IMR-90 (cell line): ENCODE measurements around the gene PEX26. TPM values are rescaled to one million over a fixed set of nuclear protein-coding genes. Genes with fewer than 3 reads are reported as not detected.

Experiments
- ATAC-seq: fragments of 200-7000 bp; cut with Tn5 transposase; 2 replicates; pipeline ENCODE4 v1.9.1; 2020; ENCODE audit warnings: low read depth, mild to moderate bottlenecking, moderate library complexity
- BruUV-seq: library from RNA; stranded (reverse); fragments of 400-500 nt; replicated peaks from 2 replicates; lab custom pipeline; 2021; lab: Mats Ljungman, UMichigan
- CTCF ChIA-PET: fragments of 300-600 bp; formaldehyde crosslinking; extraction: SDS; loops from one replicate; lab custom pipeline; 2021; ENCODE audit warnings: antibody characterized with exemption; lab: Yijun Ruan, JAX
- POLR2A ChIA-PET: fragments of 300-600 bp; sonication (Branson Sonifier 250); formaldehyde crosslinking; loops from one replicate; lab custom pipeline; 2022; ENCODE audit warnings: antibody characterized with exemption; ENCODE audit not compliant: unreplicated experiment; lab: Charles Lee
- DNase-seq: peaks from one replicate; pipeline ENCODE4 v3.0.0; 2013
- H2AFZ ChIP-seq: replicated peaks from 2 replicates; pipeline ENCODE3; 2013; ENCODE audit warnings: low read length, mild to moderate bottlenecking; ENCODE audit not compliant: poor library complexity
- H2AK5ac ChIP-seq: 2 replicates; pipeline ENCODE4 v1.6.1; 2013; ENCODE audit warnings: low read depth, low read length, inconsistent platforms
- H2AK9ac ChIP-seq: replicated peaks from 2 replicates; pipeline ENCODE3; 2013; ENCODE audit warnings: mild to moderate bottlenecking, low read depth, low read length, moderate library complexity; ENCODE audit not compliant: poor library complexity
- H2BK120ac ChIP-seq: 2 replicates; pipeline ENCODE4 v1.6.1; 2013; ENCODE audit warnings: low read depth, low read length, inconsistent platforms
- H2BK15ac ChIP-seq: 3 replicates; pipeline ENCODE4 v1.6.1; 2013; ENCODE audit warnings: low read depth, low read length, inconsistent platforms
- H2BK20ac ChIP-seq: 2 replicates; pipeline ENCODE4 v1.6.1; 2013; ENCODE audit warnings: low read depth, mild to moderate bottlenecking, inconsistent platforms, low read length, moderate library complexity
- H2BK5ac ChIP-seq: 2 replicates; pipeline ENCODE4 v1.6.1; 2013; ENCODE audit warnings: mild to moderate bottlenecking, low read depth, low read length, inconsistent platforms; ENCODE audit not compliant: poor library complexity, severe bottlenecking
- H3K14ac ChIP-seq: replicated peaks from 2 replicates; pipeline ENCODE4 v1.6.1; 2013; ENCODE audit warnings: low read depth, low read length, inconsistent platforms
- H3K18ac ChIP-seq: 2 replicates; pipeline ENCODE4 v1.6.1; 2013; ENCODE audit warnings: low read depth, low read length, control low read depth
- H3K23ac ChIP-seq: 2 replicates; pipeline ENCODE4 v1.6.1; 2013; ENCODE audit warnings: low read depth, low read length, inconsistent platforms
- H3K27ac ChIP-seq: 2 replicates; pipeline ENCODE4 v1.5.1; 2013; ENCODE audit warnings: mild to moderate bottlenecking, control low read depth, low read length; ENCODE audit not compliant: insufficient read depth
- H3K27me3 ChIP-seq: 2 replicates; pipeline ENCODE4 v1.6.1; 2013; ENCODE audit warnings: low read length; ENCODE audit not compliant: control insufficient read depth, insufficient read depth
- H3K36me3 ChIP-seq: 2 replicates; pipeline ENCODE4 v1.6.1; 2013; ENCODE audit warnings: low read length, mixed read lengths; ENCODE audit not compliant: control insufficient read depth, insufficient read depth
- H3K4ac ChIP-seq: 2 replicates; pipeline ENCODE4 v1.6.1; 2013; ENCODE audit warnings: low read depth, low read length, inconsistent platforms
- H3K4me1 ChIP-seq: 2 replicates; pipeline ENCODE4 v1.6.1; 2013; ENCODE audit warnings: low read length, mixed read lengths; ENCODE audit not compliant: control insufficient read depth, insufficient read depth
- H3K4me2 ChIP-seq: 2 replicates; pipeline ENCODE4 v1.6.1; 2013; ENCODE audit warnings: low read depth, mild to moderate bottlenecking, control low read depth, low read length, moderate library complexity
- H3K4me3 ChIP-seq: 2 replicates; pipeline ENCODE4 v1.5.1; 2013; ENCODE audit warnings: low read depth, mild to moderate bottlenecking, control low read depth, low read length, moderate library complexity; ENCODE audit not compliant: insufficient read depth
- H3K56ac ChIP-seq: 2 replicates; pipeline ENCODE4 v1.6.1; 2013; ENCODE audit warnings: low read length, inconsistent platforms; ENCODE audit not compliant: insufficient read depth; ENCODE audit errors: extremely low read depth
- H3K79me1 ChIP-seq, 2 experiments: 2 replicates each; pipeline ENCODE4 v1.6.1; 2013; ENCODE audit warnings: low read length in 2 of 2, inconsistent platforms in 1 of 2, low read depth in 1 of 2
- H3K9ac ChIP-seq: 2 replicates; pipeline ENCODE4 v1.6.1; 2013; ENCODE audit warnings: low read depth, low read length, control low read depth
- H3K9me1 ChIP-seq: 2 replicates; pipeline ENCODE4 v1.6.1; 2013; ENCODE audit warnings: low read length, inconsistent platforms; ENCODE audit not compliant: insufficient read depth
- H3K9me3 ChIP-seq: 2 replicates; pipeline ENCODE4 v1.6.1; 2013; ENCODE audit warnings: low read length; ENCODE audit not compliant: control insufficient read depth, insufficient read depth
- H4K20me1 ChIP-seq: 2 replicates; pipeline ENCODE4 v1.6.1; 2013; ENCODE audit warnings: low read length, inconsistent platforms; ENCODE audit not compliant: insufficient read depth
- H4K5ac ChIP-seq: 2 replicates; pipeline ENCODE4 v1.6.1; 2013; ENCODE audit warnings: mild to moderate bottlenecking, low read depth, low read length, control low read depth
- H4K8ac ChIP-seq, 2 experiments: 2 replicates each; pipeline ENCODE4 v1.6.1; 2013; ENCODE audit warnings: low read depth in 2 of 2, low read length in 2 of 2, control low read depth in 1 of 2, inconsistent platforms in 1 of 2
- H4K91ac ChIP-seq: 2 replicates; pipeline ENCODE4 v1.6.1; 2013; ENCODE audit warnings: low read depth, low read length, inconsistent platforms; ENCODE audit not compliant: insufficient read depth
- CEBPB ChIP-seq: IDR thresholded peaks from 2 replicates; pipeline ENCODE4 v1.6.1; 2012; ENCODE audit warnings: low read depth, low read length, improper control_type of control experiment
- NFE2L2 ChIP-seq: fragments of 150-350 bp; IDR thresholded peaks from 2 replicates; pipeline ENCODE4 v1.6.1; 2016; ENCODE audit warnings: low read depth, mild to moderate bottlenecking, low read length
- SMC3 ChIP-seq: fragments of 150-350 bp; IDR thresholded peaks from 2 replicates; pipeline ENCODE4 v1.6.1; 2016; ENCODE audit warnings: low read depth, mild to moderate bottlenecking, antibody characterized with exemption, low read length, moderate library complexity
- WGBS, 2 experiments: methylation state at CpG; one replicate each; pipeline versions ENCODE4 v1.1.5 to v1.1.7; 2013; ENCODE audit warnings: missing lambda C conversion rate in 2 of 2; ENCODE audit not compliant: insufficient read length in 1 of 2; ENCODE audit errors: extremely low coverage in 2 of 2; 5-methylcytosine and 5-hydroxymethylcytosine counted together
- dilution Hi-C: fragments of 300-500 bp; cut with HindIII; formaldehyde crosslinking; loops from one replicate; pipeline ENCODE4 v1.14.3; 2018; ENCODE audit warnings: low sequenced_read_pairs; ENCODE audit not compliant: unreplicated experiment
- in situ Hi-C: fragments of 300-500 bp; cut with MboI; formaldehyde crosslinking; loops from 3 replicates; pipeline ENCODE4 v1.14.3; 2019; ENCODE audit warnings: low sequenced_read_pairs, inconsistent platforms, mixed read lengths
- intact Hi-C: fragments of 100-400 bp; cut with micrococcal nuclease; formaldehyde crosslinking; loops from 2 replicates; pipeline ENCODE4 v1.10.0; 2022
- polyA plus RNA-seq, 3 experiments: library from polyadenylated mRNA; depleted of rRNA; stranded (reverse); fragments of >200 nt; gene quantifications; 2 replicates each; pipeline ENCODE4 v1.2.3, GENCODE V29; 2012; ENCODE audit warnings: low replicate concordance in 1 of 3
- total RNA-seq: library from RNA; depleted of rRNA; stranded (reverse); fragments of >200 nt; gene quantifications from 2 replicates; pipeline ENCODE4 v1.2.3, GENCODE V29; 2012
- TF ChIP-seq, protein P1 (sequence below): conservative IDR thresholded peaks from 2 replicates; pipeline ENCODE4 v1.5.1; 2012; ENCODE audit warnings: mild to moderate bottlenecking, low read depth, low read length, improper control_type of control experiment

PEX26 gene
- total and polyA plus RNA-seq, 2 of the 4 experiments (the other 2 are of a cell fraction): 12.2 to 18.5 TPM

DNA sequence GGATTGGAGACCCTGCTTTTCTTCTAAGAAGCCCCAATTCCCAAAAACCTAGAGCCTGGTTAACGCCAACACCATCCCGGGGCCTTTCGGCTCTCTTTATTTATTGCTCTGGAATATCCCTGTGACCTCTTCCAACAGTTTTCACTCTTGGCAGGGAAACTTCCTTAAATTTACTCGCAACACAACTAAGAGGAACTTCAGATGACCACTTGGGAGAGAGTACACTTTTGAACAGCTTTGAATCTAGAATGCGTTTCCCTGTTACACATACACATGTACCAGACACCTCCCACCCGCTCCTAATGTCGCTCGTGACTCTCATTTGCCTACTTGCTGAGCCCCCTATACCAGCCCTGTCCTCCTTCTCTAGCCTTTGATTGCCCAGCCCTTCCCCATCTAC lies 52.2 kb downstream of the PEX26 start:
- Histone ChIP-seq H3K23ac (no peak overlapping the region), H3K27me3 (no peaks in the 10 kb centered on the region), H2AFZ (no peak overlapping the region), H4K8ac (no peak overlapping the region), H3K27ac (no peak overlapping the region), H4K20me1 (no peaks in the 10 kb centered on the region), H3K14ac (no peak overlapping the region), H3K56ac (no peak overlapping the region), H2BK15ac (no peak overlapping the region), H3K36me3 (peaks cover 5% of the 10 kb centered on the region; the same call in 1 of the 2 replicates), H3K18ac (no peak overlapping the region), H3K4me3 (no peak overlapping the region), H2AK5ac (no peak overlapping the region), H2BK120ac (no peak overlapping the region), H3K79me1 (no peaks in the 10 kb centered on the region), H3K4me1 (no peaks in the 10 kb centered on the region), H2BK20ac (no peak overlapping the region), H3K9me3 (no peaks in the 10 kb centered on the region), H3K9me1 (no peaks in the 10 kb centered on the region; the same call in 1 of the 2 replicates), H3K4ac (no peak overlapping the region), H4K5ac (no peak overlapping the region), H4K91ac (no peak overlapping the region), H3K4me2 (no peak overlapping the region), H2BK5ac (no peak overlapping the region), H2AK9ac (no peak overlapping the region), H3K9ac (no peak overlapping the region)
- 100% methylated on average over 5 of the region's 8 CpGs; no CpG with 5 or more reads in 1 of the 2 experiments for WGBS, 2 experiments
- no TSS peak for BruUV-seq
- in situ Hi-C loops (no loop called here), intact Hi-C loops (loop anchor here (5.0 kb wide), 1 partner anchor 43 kb away; no protein-coding TSS in a partner anchor), dilution Hi-C loops (no loop called here)
- DNase-seq (no peak), ATAC-seq (no peak)
- TF ChIP-seq NFE2L2: no peak
- TF ChIP-seq, protein P1, sequence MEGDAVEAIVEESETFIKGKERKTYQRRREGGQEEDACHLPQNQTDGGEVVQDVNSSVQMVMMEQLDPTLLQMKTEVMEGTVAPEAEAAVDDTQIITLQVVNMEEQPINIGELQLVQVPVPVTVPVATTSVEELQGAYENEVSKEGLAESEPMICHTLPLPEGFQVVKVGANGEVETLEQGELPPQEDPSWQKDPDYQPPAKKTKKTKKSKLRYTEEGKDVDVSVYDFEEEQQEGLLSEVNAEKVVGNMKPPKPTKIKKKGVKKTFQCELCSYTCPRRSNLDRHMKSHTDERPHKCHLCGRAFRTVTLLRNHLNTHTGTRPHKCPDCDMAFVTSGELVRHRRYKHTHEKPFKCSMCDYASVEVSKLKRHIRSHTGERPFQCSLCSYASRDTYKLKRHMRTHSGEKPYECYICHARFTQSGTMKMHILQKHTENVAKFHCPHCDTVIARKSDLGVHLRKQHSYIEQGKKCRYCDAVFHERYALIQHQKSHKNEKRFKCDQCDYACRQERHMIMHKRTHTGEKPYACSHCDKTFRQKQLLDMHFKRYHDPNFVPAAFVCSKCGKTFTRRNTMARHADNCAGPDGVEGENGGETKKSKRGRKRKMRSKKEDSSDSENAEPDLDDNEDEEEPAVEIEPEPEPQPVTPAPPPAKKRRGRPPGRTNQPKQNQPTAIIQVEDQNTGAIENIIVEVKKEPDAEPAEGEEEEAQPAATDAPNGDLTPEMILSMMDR: no peak
- no peak for TF ChIP-seq SMC3
- TF ChIP-seq CEBPB: no peak
- POLR2A ChIA-PET: no interaction called here
- CTCF ChIA-PET: no interaction called here
